Skeletal muscle tissue (tissue), 4 donors: Measurements from ENCODE around the gene NR6A1. TPM values are rescaled to one million over a fixed set of nuclear protein-coding genes. Genes with fewer than 3 reads are reported as not detected.

ENCODE experiments used
- H3K27ac ChIP-seq: one replicate; pipeline ENCODE4 v1.7.0; 2013; ENCODE audit warnings: mild to moderate bottlenecking, low read depth, low read length, inconsistent platforms
- H3K27me3 ChIP-seq, 3 donors: one replicate each; pipeline ENCODE4 v1.7.0; 2013; ENCODE audit warnings: low read length in 3 of 3; ENCODE audit not compliant: control insufficient read depth in 3 of 3, insufficient read depth in 3 of 3
- H3K36me3 ChIP-seq, 3 donors: one replicate each; pipeline ENCODE4 v1.7.0; 2013; ENCODE audit warnings: low read length in 3 of 3; ENCODE audit not compliant: control insufficient read depth in 3 of 3, insufficient read depth in 3 of 3
- H3K4me1 ChIP-seq, 3 donors: one replicate each; pipeline ENCODE4 v1.7.0; 2013; ENCODE audit warnings: low read length in 3 of 3, mild to moderate bottlenecking in 3 of 3; ENCODE audit not compliant: control insufficient read depth in 3 of 3, insufficient read depth in 3 of 3
- H3K4me3 ChIP-seq, 3 donors: one replicate each; pipeline ENCODE4 v1.7.0; 2013; ENCODE audit warnings: low read length in 3 of 3
- H3K9ac ChIP-seq, 3 donors: one replicate each; pipeline ENCODE4 v1.7.0; 2013; ENCODE audit warnings: low read length in 3 of 3, mild to moderate bottlenecking in 3 of 3, moderate library complexity in 2 of 3, low read depth in 1 of 3
- H3K9me3 ChIP-seq, 3 donors: one replicate each; pipeline ENCODE4 v1.7.0; 2013; ENCODE audit warnings: low read length in 3 of 3; ENCODE audit not compliant: control insufficient read depth in 3 of 3
- total RNA-seq: library from RNA; depleted of rRNA; stranded (reverse); fragments of >200 nt; gene quantifications from one replicate; pipeline ENCODE4 v1.2.3, GENCODE V29; 2014
- donor health status: Osteomylitis.

Gene NR6A1
- total RNA-seq, 1 donor from 2014 or later, result 0.52 TPM

GRCh38 chr9:124683043-124683442 is 88.1 kb downstream of the NR6A1 start:
- no peak overlapping the region for H3K9ac ChIP-seq
- no peaks in the 10 kb centered on the region for H3K36me3 ChIP-seq
- H3K27me3 ChIP-seq, result no peaks in the 10 kb centered on the region
- H3K4me3 ChIP-seq, result no peak overlapping the region
- H3K9me3 ChIP-seq, result no peaks in the 10 kb centered on the region
- no peak overlapping the region for H3K27ac ChIP-seq
- H3K4me1 ChIP-seq, result no peaks in the 10 kb centered on the region

- Histone ChIP-seq H3K4me1 (peaks cover 0 to 6% (median 2%) of the 10 kb centered on the region in 3 donors), H3K4me3 (no peak overlapping the region), H3K36me3 (no peaks in the 10 kb centered on the region), H3K9ac (no peak overlapping the region), H3K27me3 (no peaks in the 10 kb centered on the region), H3K9me3 (no peaks in the 10 kb centered on the region), H3K27ac (no peak overlapping the region)
Measured at GRCh38 chr9:124680714-124681390, 90.3 kb downstream of the NR6A1 start.

GRCh38 chr9:124680049-124680448 is 91.1 kb downstream of the NR6A1 start:
- Histone ChIP-seq H3K9ac (no peak overlapping the region), H3K27me3 (no peaks in the 10 kb centered on the region), H3K9me3 (no peaks in the 10 kb centered on the region), H3K27ac (no peak overlapping the region), H3K4me3 (no peak overlapping the region), H3K36me3 (no peaks in the 10 kb centered on the region), H3K4me1 (peaks cover 0 to 9% (median 8%) of the 10 kb centered on the region in 3 donors)

- Histone ChIP-seq H3K4me3 (no peak overlapping the region), H3K9ac (no peak overlapping the region), H3K9me3 (no peaks in the 10 kb centered on the region), H3K27me3 (no peaks in the 10 kb centered on the region), H3K4me1 (peaks cover 0 to 9% (median 8%) of the 10 kb centered on the region in 3 donors), H3K27ac (no peak overlapping the region), H3K36me3 (no peaks in the 10 kb centered on the region)
Measured at GRCh38 chr9:124676159-124676551, 95.0 kb downstream of the NR6A1 start.

- H3K4me3 ChIP-seq, result peak overlapping the region in 1 of 3 donors; percentile 3
- H3K9ac ChIP-seq, result no peak overlapping the region
- peaks cover 0 to 9% (median 8%) of the 10 kb centered on the region in 3 donors for H3K4me1 ChIP-seq
- H3K27me3 ChIP-seq, result no peaks in the 10 kb centered on the region
- H3K27ac ChIP-seq, result no peak overlapping the region
- no peaks in the 10 kb centered on the region for H3K36me3 ChIP-seq
- H3K9me3 ChIP-seq, result no peaks in the 10 kb centered on the region
Measured at GRCh38 chr9:124675261-124676158, 95.6 kb downstream of the NR6A1 start.

- Histone ChIP-seq H3K4me1 (peaks cover 0 to 9% (median 8%) of the 10 kb centered on the region in 3 donors), H3K27ac (no peak overlapping the region), H3K9me3 (no peaks in the 10 kb centered on the region), H3K36me3 (no peaks in the 10 kb centered on the region), H3K4me3 (no peak overlapping the region), H3K9ac (no peak overlapping the region), H3K27me3 (no peaks in the 10 kb centered on the region)
Measured at GRCh38 chr9:124674651-124675050, 96.5 kb downstream of the NR6A1 start.

GRCh38 chr9:124673063-124673462 is 98.0 kb downstream of the NR6A1 start:
- Histone ChIP-seq H3K27me3 (no peaks in the 10 kb centered on the region), H3K4me3 (no peak overlapping the region), H3K4me1 (peaks cover 0 to 9% (median 8%) of the 10 kb centered on the region in 3 donors), H3K27ac (no peak overlapping the region), H3K36me3 (no peaks in the 10 kb centered on the region), H3K9me3 (no peaks in the 10 kb centered on the region), H3K9ac (no peak overlapping the region)

GRCh38 chr9:124671861-124672260 is 99.2 kb downstream of the NR6A1 start:
- no peaks in the 10 kb centered on the region for H3K36me3 ChIP-seq
- no peaks in the 10 kb centered on the region for H3K9me3 ChIP-seq
- no peaks in the 10 kb centered on the region for H3K27me3 ChIP-seq
- H3K9ac ChIP-seq, result no peak overlapping the region
- peaks cover 0 to 9% (median 8%) of the 10 kb centered on the region in 3 donors for H3K4me1 ChIP-seq
- H3K27ac ChIP-seq, result no peak overlapping the region
- H3K4me3 ChIP-seq, result no peak overlapping the region

- no peak overlapping the region for H3K4me3 ChIP-seq
- no peak overlapping the region for H3K9ac ChIP-seq
- no peak overlapping the region for H3K27ac ChIP-seq
- no peaks in the 10 kb centered on the region for H3K27me3 ChIP-seq
- peaks cover 5 to 13% (median 7%) of the 10 kb centered on the region in 3 donors for H3K4me1 ChIP-seq
- H3K9me3 ChIP-seq, result no peaks in the 10 kb centered on the region
- H3K36me3 ChIP-seq, result no peaks in the 10 kb centered on the region
Measured at GRCh38 chr9:124666642-124667041, 104.5 kb downstream of the NR6A1 start.
